HepG2 (cell line): Measurements from ENCODE around the gene CHMP6. TPM values are rescaled to one million over a fixed set of nuclear protein-coding genes. Genes with fewer than 3 reads are reported as not detected.

ENCODE experiments used
- CEBPZ ChIP-seq: IDR thresholded peaks from 2 replicates; pipeline ENCODE4 v1.6.1; 2012; ENCODE audit warnings: low read length, improper control_type of control experiment
- CHD2 ChIP-seq: IDR thresholded peaks from 2 replicates; pipeline ENCODE4 v1.6.1; 2011; ENCODE audit warnings: low read depth, low read length, improper control_type of control experiment
- ESRRA ChIP-seq: sonication (generic); formaldehyde crosslinking; IDR thresholded peaks from 2 replicates; pipeline ENCODE4 v1.5.1; 2020; ENCODE audit warnings: mild to moderate bottlenecking, low read depth, missing genetic modification reagents
- FLYWCH1 ChIP-seq: sonication (generic); formaldehyde crosslinking; IDR thresholded peaks from 2 replicates; pipeline ENCODE4 v1.8.1; 2023; ENCODE audit warnings: mild to moderate bottlenecking, missing genetic modification reagents
- FOXK1 ChIP-seq: sonication (generic); formaldehyde crosslinking; IDR thresholded peaks from 2 replicates; pipeline ENCODE4 v1.4.0; 2020; ENCODE audit warnings: low read depth, missing genetic modification reagents, borderline replicate concordance
- GATAD2A ChIP-seq: IDR thresholded peaks from 2 replicates; pipeline ENCODE4 v1.6.1; 2016
- GLI4 ChIP-seq: sonication (generic); formaldehyde crosslinking; IDR thresholded peaks from 2 replicates; pipeline ENCODE4 v1.5.1; 2020; ENCODE audit warnings: missing genetic modification reagents, mild to moderate bottlenecking, moderate library complexity, borderline replicate concordance
- HOXA3 ChIP-seq: sonication (generic); formaldehyde crosslinking; IDR thresholded peaks from 2 replicates; pipeline ENCODE4 v1.5.0; 2020; ENCODE audit warnings: missing genetic modification reagents
- KDM2A ChIP-seq: sonication (generic); formaldehyde crosslinking; IDR thresholded peaks from 2 replicates; pipeline ENCODE4 v1.4.0; 2020; ENCODE audit warnings: low read depth, missing genetic modification reagents, borderline replicate concordance
- MAZ ChIP-seq, 2 experiments: sonication (generic) in 1 of 2; formaldehyde crosslinking in 1 of 2; IDR thresholded peaks; 2 replicates each; pipeline versions ENCODE4 v1.5.0 to v1.6.1; 2012 to 2020; ENCODE audit warnings: low read depth in 2 of 2, mild to moderate bottlenecking in 2 of 2, borderline replicate concordance in 1 of 2, improper control_type of control experiment in 1 of 2, low read length in 1 of 2, missing genetic modification reagents in 1 of 2, moderate library complexity in 1 of 2
- MEF2D ChIP-seq: sonication (generic); formaldehyde crosslinking; IDR thresholded peaks from 2 replicates; pipeline ENCODE4 v1.5.1; 2020; ENCODE audit warnings: mild to moderate bottlenecking, missing genetic modification reagents
- MLLT10 ChIP-seq: sonication (generic); formaldehyde crosslinking; IDR thresholded peaks from 2 replicates; pipeline ENCODE4 v1.4.0; 2020; ENCODE audit warnings: missing genetic modification reagents
- MTF2 ChIP-seq: sonication (generic); formaldehyde crosslinking; IDR thresholded peaks from 2 replicates; pipeline ENCODE4 v1.5.0; 2020; ENCODE audit warnings: missing genetic modification reagents, borderline replicate concordance
- NCOA1 ChIP-seq: sonication (generic); formaldehyde crosslinking; IDR thresholded peaks from 2 replicates; pipeline ENCODE4 v1.9.0; 2021; ENCODE audit warnings: missing genetic modification reagents
- NFKBIZ ChIP-seq: IDR thresholded peaks from 2 replicates; pipeline ENCODE4 v1.6.1; 2018; ENCODE audit warnings: missing genetic modification reagents, missing compliant biosample characterization
- NPAS2 ChIP-seq: sonication (generic); formaldehyde crosslinking; IDR thresholded peaks from 2 replicates; pipeline ENCODE4 v1.8.0; 2022; ENCODE audit warnings: mild to moderate bottlenecking, missing genetic modification reagents, borderline replicate concordance
- RXRB ChIP-seq: IDR thresholded peaks from 2 replicates; pipeline ENCODE4 v1.6.1; 2016; ENCODE audit warnings: borderline replicate concordance, missing genetic modification reagents, missing compliant biosample characterization
- YY1 ChIP-seq: IDR thresholded peaks from 2 replicates; pipeline ENCODE4 v1.6.1; 2011; ENCODE audit warnings: low read length, low read depth, moderate library complexity, mild to moderate bottlenecking; ENCODE audit not compliant: insufficient read depth, insufficient replicate concordance
- ZFY ChIP-seq: sonication (generic); formaldehyde crosslinking; IDR thresholded peaks from 2 replicates; pipeline ENCODE4 v1.4.0; 2020; ENCODE audit warnings: missing genetic modification reagents
- ZNF224 ChIP-seq: sonication (generic); formaldehyde crosslinking; IDR thresholded peaks from 2 replicates; pipeline ENCODE4 v1.5.0; 2020; ENCODE audit warnings: mild to moderate bottlenecking, missing genetic modification reagents
- ZNF234 ChIP-seq: sonication (generic); formaldehyde crosslinking; conservative IDR thresholded peaks from 2 replicates; pipeline ENCODE4 v1.5.1; 2020; ENCODE audit warnings: mild to moderate bottlenecking, missing genetic modification reagents
- ZNF564 ChIP-seq: sonication (generic); formaldehyde crosslinking; IDR thresholded peaks from 2 replicates; pipeline ENCODE4 v1.8.1; 2023; ENCODE audit warnings: mild to moderate bottlenecking, missing genetic modification reagents
- ZNF720 ChIP-seq: sonication (generic); formaldehyde crosslinking; IDR thresholded peaks from 2 replicates; pipeline ENCODE4 v1.4.0; 2020; ENCODE audit warnings: missing genetic modification reagents
- ZNF773 ChIP-seq: sonication (generic); formaldehyde crosslinking; IDR thresholded peaks from 2 replicates; pipeline ENCODE4 v1.4.0; 2020; ENCODE audit warnings: missing genetic modification reagents, borderline replicate concordance
- polyA plus RNA-seq, 8 experiments: library from polyadenylated mRNA; depleted of rRNA in 3 of 8; stranded (reverse) in 7 of 8; unstranded in 1 of 8; fragments of >200 nt; fragmentation: Illumina TruSeq in 4 of 8; extraction: Trizol in 4 of 8; gene quantifications; 2 replicates each; pipeline versions ENCODE4 v1.2.1 to v1.2.3, GENCODE V29; 2011 to 2016; ENCODE audit warnings: low read depth in 4 of 8, missing spikeins in 1 of 8, mixed read lengths in 1 of 8; ENCODE audit not compliant: insufficient read depth in 1 of 8
- total RNA-seq, 5 experiments: library from RNA; depleted of rRNA; stranded (reverse); fragments of >200 nt; fragmentation: Illumina TruSeq; extraction: Trizol; gene quantifications; 2 replicates each; pipeline ENCODE4 v1.2.3, GENCODE V29; 2016; ENCODE audit warnings: low read depth in 1 of 5

CHMP6 gene
- total and polyA plus RNA-seq, 2 of the 13 experiments (the other 11 are each of a cell fraction or from before 2014, with no cell fraction given) = 11.1 to 24.2 TPM

- TF ChIP-seq CHD2 = no peak
- TF ChIP-seq MTF2 (CRISPR knock-in tag) = peak; percentile 24; the same call in 1 of the 2 replicates
- no peak for TF ChIP-seq NPAS2 (CRISPR knock-in tag)
- TF ChIP-seq NCOA1 (CRISPR knock-in tag) = no peak
- no peak for TF ChIP-seq GLI4 (CRISPR knock-in tag)
- TF ChIP-seq HOXA3 (CRISPR knock-in tag) = peak; percentile 77
- TF ChIP-seq YY1 = peak; percentile 26
- TF ChIP-seq ZNF564 (CRISPR knock-in tag) = peak; percentile 61; the same call in 1 of the 2 replicates
- TF ChIP-seq KDM2A (CRISPR knock-in tag) = peak; percentile 3
- TF ChIP-seq MEF2D = peak; percentile 73
- peak; percentile 70 for TF ChIP-seq ZFY (CRISPR knock-in tag)
- no peak for TF ChIP-seq FOXK1
- peak; percentile 64; the same call in 1 of the 2 replicates for TF ChIP-seq ZNF224 (CRISPR knock-in tag)
- peak; percentile 72; the same call in 1 of the 2 replicates for TF ChIP-seq RXRB
- peak; percentile 37; the same call in 1 of the 2 replicates for TF ChIP-seq MAZ (IDR thresholded peaks at IDR 0.05; ENCODE audit: borderline replicate concordance, low read depth, low read length)
- peak; percentile 82; the same call in 1 of the 2 replicates for TF ChIP-seq MAZ (CRISPR knock-in tag; IDR thresholded peaks at IDR 0.05; ENCODE audit: low read depth)
- no peak for TF ChIP-seq NFKBIZ
- TF ChIP-seq MLLT10 (CRISPR knock-in tag) = no peak
- TF ChIP-seq CEBPZ = no peak
- TF ChIP-seq GATAD2A (CRISPR knock-in tag) = peak; percentile 79
- TF ChIP-seq ZNF720 (CRISPR knock-in tag) = peak; percentile 76; the same call in 1 of the 2 replicates
- no peak for TF ChIP-seq FLYWCH1 (CRISPR knock-in tag)
- TF ChIP-seq ZNF773 = no peak
- no peak; the same call in 1 of the 2 replicates for TF ChIP-seq ESRRA (CRISPR knock-in tag)
- TF ChIP-seq ZNF234 (CRISPR knock-in tag) = no peak
These were observed 52.2 kb downstream of the CHMP6 start (continued) for GRCh38 chr17:81043725-81044427.
